CD4-positive, alpha-beta T cell treated with Interleukin-4 for 1 hour (primary cell): ENCODE data around the gene TTYH1.

Experiments used
- DNase-seq, 2 donors: peaks; one replicate each; pipeline ENCODE4 v3.0.0-alpha.2; 2020 to 2022

TTYH1 gene

DNA sequence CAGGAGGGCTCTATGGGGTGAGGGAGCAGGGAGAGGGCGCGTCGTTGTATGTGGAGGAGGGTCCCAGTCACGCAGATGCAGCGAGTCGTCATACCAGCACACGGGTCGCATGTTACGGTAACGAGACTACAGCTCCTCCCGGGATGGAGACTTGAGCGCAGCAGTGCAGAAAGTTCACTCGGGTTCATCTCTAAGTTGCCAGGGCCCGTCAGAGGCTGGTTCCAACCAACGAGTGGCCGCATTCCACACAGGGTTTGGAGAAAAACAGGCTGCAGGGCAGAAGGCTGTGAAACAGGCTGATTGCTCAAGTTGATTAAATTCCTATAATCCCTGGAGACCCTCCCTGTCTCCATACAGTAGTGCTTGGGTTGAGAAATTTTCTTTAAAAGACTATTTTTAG, 21.9 kb upstream of the TTYH1 start:
- DNase-seq: no peak

DNA sequence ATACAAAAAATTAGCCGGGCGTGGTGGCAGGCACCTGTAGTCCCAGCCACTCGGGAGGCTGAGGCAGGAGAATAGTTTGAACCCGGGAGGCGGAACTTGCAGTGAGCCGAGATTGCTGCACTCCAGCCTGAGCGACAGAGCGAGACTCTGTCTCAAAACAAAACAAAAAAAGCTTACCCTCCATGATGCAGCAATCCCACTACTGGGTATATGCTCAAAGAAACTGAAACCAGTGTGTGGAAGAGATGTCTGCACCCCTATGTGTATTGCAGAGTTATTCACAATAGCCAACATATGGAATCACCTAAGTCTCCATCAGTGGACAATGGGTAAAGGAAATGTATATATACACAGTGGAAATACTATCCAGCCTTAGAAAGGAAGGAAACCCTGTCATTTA, 19.6 kb upstream of the TTYH1 start:
- no peak for DNase-seq

DNA sequence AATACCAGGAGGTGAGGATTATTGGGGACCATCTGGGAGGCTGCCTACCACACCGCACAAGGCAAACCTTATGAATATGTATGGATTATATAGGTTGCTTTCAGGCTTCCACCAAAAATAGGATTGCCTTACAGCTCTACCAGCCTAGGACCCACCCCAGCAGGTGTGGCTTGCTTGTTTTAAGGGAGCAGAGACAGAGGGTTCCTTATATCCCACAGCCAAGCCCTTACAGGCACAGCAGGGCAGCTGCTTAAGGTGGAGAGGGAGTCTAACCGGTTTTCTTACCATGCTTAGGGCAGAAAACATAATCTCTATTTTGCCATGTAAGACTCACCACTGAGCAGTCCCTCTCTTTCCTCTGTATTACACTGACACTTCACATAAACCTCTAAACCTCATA, 16.1 kb upstream of the TTYH1 start:
- no peak for DNase-seq

DNA sequence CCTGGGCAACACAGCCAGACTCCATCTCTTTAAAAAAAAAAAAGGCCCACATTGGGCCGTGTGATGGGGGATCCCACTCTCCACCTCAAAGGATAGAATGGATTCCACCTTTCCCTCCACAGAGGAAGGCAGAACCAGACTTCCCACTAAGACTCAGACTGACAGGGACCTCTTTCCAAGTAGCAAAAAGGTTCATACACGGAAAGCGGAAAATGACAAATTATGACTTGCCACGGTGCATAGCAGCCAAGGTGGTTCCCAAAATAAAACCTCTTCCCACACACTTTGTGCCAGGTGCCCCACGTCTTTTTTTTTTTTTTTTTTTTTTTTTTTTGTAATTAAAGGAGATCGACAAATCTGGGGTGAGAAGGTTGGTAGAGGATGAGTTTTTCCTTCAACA, 14.4 kb upstream of the TTYH1 start:
- no peak for DNase-seq

DNA sequence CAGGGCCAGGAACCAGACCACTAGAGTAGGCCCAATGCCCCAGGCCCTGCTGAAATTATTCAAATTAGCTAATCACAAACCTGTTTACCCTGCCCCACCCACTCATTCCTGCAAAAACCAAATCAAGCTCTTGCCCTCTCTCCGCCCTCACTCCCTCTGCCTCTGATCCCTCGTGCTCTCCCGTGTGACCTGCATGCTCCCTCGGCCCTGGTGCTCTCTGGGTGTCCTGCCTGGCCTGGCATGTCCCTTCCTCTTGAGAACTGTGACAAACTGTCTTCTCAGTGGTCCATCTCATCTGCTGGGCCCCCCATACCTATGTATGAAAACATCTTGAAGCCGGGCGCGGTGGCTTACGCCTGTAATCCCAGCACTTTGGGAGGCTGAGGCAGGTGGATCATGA, 12.2 kb upstream of the TTYH1 start:
- no peak for DNase-seq

DNA sequence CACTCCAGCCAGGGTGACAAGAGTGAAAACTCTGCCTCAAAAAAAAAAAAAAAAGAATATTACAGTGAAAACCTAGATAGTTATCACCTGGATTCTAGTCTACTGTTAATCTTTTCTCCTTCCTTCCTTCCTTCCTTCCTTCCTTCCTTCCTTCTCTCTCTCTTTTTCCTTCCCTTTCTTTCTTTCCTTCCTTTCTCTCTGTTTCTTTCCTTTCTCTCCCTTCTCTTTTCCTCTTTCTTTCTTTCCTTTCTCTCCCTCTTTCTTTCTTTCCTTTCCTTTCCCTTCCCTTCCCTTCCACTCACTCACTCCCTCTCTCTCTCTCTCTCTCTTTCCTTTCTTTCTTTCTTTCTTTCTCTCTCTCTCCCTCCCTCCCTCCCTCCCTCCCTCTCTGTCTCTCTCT, 9.6 kb upstream of the TTYH1 start:
- no peak for DNase-seq

DNA sequence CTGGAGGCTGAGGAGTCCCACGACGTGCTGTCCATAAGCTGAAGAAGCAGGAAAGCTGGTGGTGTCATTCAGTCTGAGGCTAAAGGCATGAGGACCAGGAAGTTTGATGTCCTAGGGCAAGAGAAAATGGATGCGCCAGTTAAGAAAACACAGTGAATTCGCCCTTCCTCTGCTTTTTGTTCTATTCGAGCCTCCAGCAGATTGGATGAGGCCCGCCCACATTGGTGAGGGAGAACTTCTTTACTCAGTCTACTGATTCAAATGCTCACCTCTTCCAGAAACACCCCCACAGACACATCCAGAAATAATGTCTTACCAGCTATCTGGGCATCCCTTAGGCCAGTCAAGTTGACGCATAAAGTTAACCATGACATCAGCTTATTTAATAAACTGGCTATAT, 7.5 kb upstream of the TTYH1 start:
- DNase-seq: no peak

DNA sequence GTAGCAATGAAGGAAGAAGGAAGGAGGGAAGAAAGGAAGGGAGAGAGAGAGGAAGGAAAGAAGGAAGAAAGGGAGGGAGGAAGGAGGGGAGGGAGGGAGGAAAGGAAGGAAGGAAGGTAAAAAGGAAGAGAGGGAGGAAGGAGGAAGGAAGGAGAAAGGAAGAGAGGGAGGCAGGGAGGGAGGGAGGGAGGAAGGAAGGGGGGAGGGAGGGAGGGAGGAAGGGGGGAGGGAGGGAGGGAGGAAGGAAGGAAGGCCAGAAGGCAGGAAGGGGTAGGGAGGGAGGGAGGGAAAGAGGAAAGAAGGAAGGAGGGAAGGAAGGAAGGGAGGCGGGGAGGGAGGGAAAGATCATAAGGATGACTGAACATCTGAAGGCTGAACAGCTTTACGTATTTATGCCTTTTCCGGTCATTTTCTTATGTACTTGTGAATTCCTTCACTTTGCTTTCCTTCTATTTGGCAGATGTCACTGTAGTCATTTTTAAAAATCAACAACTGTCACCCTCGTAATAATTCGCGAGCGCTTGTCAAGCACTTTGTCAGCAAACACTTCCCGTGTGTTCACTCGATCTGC, 6.7 kb upstream of the TTYH1 start:
- no peak for DNase-seq

DNA sequence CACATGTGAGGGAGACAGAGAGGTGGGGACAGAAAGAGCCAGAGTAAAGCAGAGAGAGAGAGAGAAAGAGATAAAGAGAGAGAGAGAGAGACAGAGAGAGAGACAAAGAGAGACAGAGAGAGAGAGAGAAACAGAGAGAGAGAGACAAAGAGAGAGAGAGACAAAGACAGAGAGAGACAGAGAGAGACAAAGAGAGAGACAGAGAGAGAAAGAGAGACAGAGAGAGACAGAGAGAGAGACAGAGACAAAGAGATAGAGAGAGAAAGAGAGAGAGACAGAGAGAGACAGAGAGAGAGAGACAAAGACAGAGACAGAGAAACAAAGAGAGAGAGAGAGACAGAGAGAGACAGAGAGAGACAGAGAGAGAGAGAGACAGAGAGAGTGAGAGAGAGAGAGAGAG, 4.2 kb upstream of the TTYH1 start:
- no peak for DNase-seq

DNA sequence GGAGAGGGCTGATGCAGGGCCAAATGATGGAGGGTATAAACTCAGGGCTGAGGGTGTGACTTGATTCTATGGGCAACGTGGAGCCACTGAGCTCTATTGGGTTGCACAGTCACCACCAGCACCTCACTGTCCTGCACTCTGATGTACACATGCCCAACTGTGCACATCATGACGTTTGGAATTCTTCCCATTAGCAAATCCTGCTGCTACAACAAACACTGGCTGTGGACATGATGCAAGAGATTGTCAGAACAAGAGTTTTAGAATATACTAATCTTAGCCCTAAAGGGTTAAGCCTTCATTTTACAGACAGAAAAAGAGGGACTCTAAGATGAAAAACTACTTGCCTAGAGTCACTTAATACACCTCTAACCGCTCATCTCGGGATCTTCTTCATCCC, 2.4 kb upstream of the TTYH1 start:
- no peak for DNase-seq

DNA sequence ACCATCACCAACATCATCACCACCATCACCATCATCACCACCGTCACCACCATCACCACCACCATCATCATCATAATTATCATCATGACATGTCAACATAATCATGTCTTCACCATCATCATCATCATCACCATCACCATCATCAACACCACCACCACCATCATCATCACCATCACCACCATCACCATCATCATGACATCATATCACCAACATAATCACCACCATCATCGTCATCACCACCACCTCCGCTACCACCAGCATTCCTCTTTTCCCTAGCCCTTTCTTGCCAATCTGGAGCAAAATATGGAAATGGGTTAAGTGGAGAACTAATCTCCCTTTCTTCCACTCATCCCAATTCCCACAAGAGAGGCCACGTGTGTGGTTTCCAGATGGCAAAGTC, 1.1 kb upstream of the TTYH1 start:
- no peak for DNase-seq

DNA sequence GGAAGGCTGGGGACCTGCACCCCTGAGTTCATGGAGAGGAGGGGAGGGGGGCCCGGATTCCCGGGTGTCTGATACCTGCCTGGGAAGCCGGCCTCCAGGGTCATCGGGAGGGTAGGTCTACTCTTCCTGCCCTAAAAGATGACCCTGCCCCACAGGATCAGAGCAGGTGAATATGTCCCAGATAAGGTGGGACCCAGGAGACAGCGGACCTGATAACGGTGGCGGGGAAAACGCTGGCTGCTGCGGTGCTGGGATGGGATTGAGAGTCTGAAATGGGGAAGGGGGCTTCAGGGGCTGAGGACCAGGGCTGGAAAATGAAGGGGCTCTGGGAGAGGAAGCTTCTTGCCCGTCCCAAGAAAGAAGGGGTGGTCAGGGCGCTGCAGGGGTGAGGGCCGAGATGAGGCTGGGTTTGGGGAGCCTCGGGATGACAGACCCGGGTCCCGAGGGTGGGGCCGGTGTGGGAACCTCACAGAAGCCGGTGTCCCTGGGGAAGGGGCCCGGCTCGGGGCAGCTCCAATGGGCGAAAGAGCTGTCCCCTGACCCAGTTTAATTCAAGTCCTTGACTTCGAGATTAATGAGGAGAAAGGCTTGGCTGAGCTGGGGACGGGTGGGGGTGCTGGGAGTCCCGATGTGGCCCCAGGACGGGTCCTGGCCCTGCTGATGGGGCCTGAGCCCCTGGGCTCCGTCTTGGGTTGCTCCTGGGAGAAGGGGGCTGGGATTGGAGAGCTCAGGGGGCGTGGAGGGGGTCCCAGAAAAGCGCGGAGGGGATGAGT, 823 bp downstream of the TTYH1 start:
- no peak for DNase-seq

DNA sequence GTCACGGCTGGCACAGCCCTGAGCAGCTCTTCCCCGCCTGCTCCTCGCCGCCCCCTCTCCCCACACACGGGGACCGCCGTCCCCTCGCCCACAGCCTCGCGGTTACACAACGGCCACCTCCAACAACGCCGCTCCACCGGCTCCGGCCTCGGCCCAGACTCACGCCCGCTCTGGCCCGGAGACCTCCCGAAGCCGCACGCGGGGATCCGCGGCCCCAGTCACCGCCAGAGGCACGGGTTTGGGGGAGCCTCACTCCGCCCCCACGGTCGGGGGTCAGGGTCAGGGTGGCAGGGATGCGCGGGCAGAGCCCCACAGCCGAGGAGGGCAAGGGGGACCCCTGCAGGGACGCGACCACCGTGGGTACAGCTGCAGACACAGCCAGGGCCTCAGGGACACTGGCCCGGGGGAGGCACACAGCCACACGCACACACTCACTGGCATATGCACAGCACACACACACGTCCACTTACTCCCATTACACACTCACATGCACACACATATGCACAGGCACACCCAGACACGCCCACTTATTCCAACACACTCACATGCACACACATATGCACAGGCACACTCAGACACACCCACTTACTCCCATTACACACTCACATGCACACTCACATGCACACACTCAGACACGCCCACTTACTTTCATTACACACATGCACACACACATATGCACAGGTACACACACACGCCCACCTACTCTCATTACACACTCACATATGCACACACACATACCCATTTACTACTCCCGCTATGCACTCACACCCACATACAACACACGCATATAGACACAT, 1.6 kb downstream of the TTYH1 start:
- DNase-seq: no peak

DNA sequence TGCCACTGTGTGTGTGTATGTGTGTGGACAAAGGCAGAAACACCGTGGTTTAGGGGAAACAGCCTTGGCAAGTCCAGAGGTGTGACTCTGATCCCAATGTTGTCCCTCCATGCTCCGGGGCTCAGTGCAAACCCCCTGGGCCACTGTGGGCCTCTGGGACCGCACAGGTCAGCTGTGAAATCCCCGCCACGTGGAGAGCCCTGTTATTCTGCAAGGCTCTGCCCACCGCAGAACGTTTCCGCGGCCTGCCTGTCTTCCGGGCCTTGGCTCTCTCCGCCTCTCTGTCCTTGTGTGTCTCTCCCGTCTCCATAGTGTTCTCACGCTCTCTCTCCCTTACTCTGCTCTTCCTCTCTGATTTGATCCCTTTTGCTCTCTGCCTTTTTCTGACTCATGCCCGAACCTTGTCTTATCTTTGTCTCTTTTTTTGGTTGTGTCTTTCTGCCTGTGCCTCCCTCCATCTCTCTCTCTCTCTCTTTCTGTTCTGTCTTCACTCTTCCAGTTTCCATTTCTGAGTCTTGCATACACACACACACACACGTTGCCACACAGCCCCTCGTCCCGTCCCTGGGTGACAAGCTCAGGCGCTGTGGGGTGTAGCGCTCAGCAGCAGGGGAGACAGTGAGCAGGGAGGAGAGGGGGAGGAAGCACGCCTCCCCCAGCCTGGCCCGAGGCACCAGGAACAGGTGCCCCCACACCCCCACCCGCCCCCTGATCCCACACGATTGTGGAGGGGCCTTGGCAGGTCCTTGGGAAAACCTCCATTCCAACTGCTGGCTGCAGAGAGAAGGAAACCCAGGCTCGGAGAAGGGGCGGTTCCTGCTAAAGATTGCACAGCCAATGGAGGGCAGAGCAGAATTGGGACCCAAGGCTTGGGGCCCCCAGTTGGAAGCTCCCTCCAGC, 3.0 kb downstream of the TTYH1 start:
- DNase-seq: peak; percentile 17 to 20

DNA sequence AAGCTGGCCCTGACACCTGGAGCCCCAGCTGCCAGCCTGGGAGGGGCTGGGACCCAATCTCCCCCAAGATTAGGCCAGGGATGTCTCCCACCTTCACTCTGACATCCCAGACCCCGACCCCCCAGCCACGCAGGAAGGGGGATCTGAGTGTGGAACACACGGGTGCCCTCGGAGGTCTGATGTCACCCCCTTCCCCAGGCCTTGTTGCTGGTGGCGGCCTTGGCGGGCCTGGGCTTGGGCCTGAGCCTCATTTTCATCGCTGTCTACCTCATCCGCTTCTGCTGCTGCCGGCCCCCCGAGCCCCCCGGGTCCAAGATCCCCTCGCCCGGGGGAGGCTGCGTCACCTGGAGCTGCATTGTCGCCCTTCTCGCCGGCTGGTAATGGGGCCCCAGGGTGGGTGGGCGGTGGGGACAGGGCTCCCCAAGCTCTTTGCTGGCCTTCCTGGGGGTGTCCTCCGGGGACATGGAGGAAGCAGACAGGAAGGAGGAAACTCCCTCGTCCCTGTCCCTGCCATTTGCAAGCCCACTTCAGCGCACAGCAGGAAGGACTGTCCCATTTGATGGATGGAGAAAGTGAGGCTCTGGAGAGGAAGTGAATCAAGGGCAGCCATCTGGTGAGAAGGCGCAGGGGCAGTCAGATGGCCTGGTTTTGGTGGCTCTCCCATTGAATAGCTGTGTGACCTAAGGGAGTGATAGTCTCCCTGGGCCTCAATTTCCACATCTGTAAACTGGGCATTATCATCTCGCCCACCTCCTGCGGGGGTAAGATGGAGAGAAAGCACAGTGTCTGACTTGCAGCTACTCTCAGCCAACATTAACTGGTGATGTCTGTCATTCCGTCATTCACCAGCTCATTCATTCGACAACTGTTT, 3.9 kb downstream of the TTYH1 start:
- no peak for DNase-seq

DNA sequence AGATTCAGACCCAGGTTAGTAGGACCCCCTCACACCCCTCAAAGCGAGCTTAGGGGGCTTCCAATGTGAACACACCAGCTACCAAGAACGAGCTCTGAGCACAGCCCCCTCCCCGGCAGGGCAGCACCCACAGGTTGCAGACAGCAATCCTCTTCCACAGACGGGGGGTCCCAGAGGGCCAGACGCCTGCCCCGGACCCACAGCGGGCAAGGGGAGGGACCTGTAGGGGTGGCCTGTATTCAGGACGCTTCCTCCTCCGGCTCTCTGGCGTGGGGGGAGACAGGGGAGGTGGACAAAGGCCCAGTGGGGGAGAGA, 4.8 kb downstream of the TTYH1 start:
- DNase-seq: no peak

DNA sequence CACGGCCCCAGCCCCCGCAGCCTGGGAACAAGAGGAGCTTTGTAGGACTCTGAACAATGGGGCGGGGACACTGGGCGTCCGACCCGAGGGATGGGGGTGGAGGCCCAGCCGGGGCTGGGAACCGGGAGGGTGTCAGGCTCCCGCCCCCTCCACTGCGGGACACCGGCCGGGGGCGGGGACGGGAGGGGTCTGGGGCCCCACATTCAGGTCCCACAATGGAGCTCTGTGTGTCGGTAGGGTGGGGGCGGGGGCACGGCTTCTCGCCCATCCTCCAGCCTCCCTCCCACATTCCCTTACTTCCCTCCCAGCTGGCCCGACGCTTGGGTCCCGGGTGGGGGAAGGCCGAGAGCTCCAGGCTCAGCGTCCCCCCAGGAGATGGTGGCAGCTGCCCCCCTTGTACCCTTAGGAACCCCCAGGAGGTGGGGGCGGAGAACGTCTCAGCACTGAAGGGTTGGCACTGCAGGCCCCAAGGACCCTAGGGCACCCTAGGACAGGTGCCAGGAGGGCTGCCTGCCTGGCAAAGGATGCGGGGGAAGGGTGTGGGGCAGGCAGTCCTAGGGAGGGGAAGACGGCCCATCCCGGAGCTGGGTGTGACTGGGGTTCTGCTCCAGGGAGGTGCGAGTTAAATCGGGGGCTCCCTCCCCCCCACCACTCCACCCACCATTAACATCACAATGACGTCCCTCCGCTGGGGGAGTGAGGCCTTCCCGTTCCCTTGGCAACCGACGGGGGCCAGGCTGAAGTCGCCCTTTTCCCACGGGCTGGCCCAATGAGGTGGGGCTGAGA, 5.3 kb downstream of the TTYH1 start:
- DNase-seq: no peak

DNA sequence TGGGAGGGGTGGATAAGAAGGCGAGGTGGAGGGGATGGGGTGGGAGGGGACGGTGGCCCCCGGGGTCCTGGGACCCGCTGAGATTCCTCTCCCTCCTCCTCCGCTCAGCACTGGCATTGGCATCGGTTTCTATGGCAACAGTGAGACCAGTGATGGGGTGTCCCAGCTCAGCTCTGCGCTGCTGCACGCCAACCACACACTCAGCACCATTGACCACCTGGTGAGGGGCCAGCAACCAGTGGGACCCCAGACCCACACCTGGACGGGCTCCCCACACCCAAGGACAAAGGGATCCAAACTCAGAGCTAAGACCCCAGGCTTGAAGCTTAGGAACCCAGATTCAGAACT, 5.9 kb downstream of the TTYH1 start:
- no peak for DNase-seq

DNA sequence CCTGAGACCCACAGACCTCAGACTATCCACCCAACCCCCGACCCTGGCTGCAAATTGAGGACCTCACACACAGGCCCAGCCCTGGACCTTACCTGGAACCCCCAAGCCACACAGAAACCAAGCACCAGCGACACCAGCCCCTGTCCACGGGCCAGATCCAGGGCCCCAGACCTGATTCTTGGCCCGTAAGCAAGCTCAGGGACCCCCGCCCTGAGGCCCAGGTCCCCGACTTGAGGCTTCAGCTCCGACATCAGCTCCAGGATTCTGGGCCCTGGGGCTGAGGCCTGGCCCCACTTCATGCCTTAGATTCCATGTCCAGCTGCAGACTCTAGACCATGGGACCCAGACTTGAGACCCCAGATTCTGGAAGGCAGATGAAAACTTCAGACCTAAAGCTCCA, 6.3 kb downstream of the TTYH1 start:
- DNase-seq: no peak

DNA sequence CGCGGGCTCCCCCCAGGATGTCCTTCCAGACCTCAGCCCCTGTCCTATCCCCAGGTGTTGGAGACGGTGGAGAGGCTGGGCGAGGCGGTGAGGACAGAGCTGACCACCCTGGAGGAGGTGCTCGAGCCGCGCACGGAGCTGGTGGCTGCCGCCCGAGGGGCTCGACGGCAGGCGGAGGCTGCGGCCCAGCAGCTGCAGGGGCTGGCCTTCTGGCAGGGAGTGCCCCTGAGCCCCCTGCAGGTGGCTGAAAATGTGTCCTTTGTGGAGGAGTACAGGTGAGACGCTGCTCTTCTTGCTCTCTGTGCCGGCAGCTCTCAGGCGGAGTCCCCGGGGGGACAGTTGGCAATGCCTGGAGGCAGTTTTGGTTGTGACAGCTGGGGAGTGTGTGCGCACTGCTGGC, 6.9 kb downstream of the TTYH1 start:
- no peak for DNase-seq

DNA sequence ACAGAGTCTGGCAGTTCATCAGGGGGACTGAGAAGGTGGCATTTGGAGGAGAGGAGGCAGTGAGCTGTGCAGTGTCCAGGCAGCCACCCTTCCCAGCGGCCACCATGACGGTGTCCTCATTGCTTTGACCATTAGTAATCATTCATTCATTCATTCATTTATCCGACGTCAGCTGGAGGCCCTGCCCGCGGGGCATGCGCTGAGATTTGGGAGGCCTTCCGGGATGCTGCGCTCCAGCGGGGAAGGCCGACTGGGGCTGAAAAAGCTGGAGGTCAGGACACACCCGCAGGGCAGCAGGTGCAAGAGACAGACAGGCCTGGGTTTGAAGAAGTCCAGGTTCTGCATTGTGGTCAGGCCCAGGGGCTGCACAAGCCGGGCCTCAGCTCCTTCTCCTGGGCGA, 8.9 kb downstream of the TTYH1 start:
- no peak for DNase-seq
